Fibroblast of lung (primary cell): ENCODE measurements around the gene D2HGDH. TPM values are rescaled to one million over a fixed set of nuclear protein-coding genes. Genes with fewer than 3 reads are reported as not detected.

Experiments used
- DNase-seq, 2 donors: peaks; one replicate each; pipeline versions ENCODE4 v3.0.0 to v3.0.0-alpha.2; 2010; ENCODE audit warnings: low read depth in 2 of 2
- H2AFZ ChIP-seq: 2 replicates; pipeline ENCODE4 v1.5.1; 2012; ENCODE audit warnings: low read length, control low read depth, inconsistent platforms
- H3K27ac ChIP-seq: 2 replicates; pipeline ENCODE4 v1.5.1; 2011; ENCODE audit warnings: low read length, control low read depth; ENCODE audit not compliant: insufficient read depth
- H3K27me3 ChIP-seq: 2 replicates; pipeline ENCODE4 v1.5.1; 2011; ENCODE audit warnings: mild to moderate bottlenecking, low read length; ENCODE audit not compliant: control insufficient read depth, insufficient read depth
- H3K36me3 ChIP-seq: 2 replicates; pipeline ENCODE4 v1.5.1; 2011; ENCODE audit warnings: low read length; ENCODE audit not compliant: control insufficient read depth, insufficient read depth
- H3K4me1 ChIP-seq: 2 replicates; pipeline ENCODE4 v1.5.1; 2011; ENCODE audit warnings: low read length; ENCODE audit not compliant: control insufficient read depth, insufficient read depth; ENCODE audit errors: extremely low read depth
- H3K4me2 ChIP-seq: 2 replicates; pipeline ENCODE4 v1.5.1; 2011; ENCODE audit warnings: low read length, control low read depth; ENCODE audit not compliant: insufficient read depth; ENCODE audit errors: extremely low read depth
- H3K4me3 ChIP-seq, 4 experiments: fragments of 200-600 bp in 1 of 4; sonication (generic) in 1 of 4; replicated peaks in 1 of 4; 2 replicates each; pipeline ENCODE4 v1.5.1; 2011 to 2016; ENCODE audit warnings: low read length in 4 of 4, low read depth in 3 of 4, mild to moderate bottlenecking in 3 of 4, control low read depth in 2 of 4, inconsistent platforms in 1 of 4, mixed read lengths in 1 of 4; ENCODE audit not compliant: insufficient read depth in 1 of 4; ENCODE audit errors: control extremely low read depth in 1 of 4
- H3K79me2 ChIP-seq: 2 replicates; pipeline ENCODE4 v1.5.1; 2012; ENCODE audit warnings: mild to moderate bottlenecking, low read length, inconsistent platforms; ENCODE audit not compliant: control insufficient read depth, insufficient read depth
- H3K9ac ChIP-seq: 2 replicates; pipeline ENCODE4 v1.5.1; 2011; ENCODE audit warnings: mild to moderate bottlenecking, low read length, control low read depth; ENCODE audit not compliant: insufficient read depth
- H3K9me3 ChIP-seq: 2 replicates; pipeline ENCODE4 v1.5.1; 2012; ENCODE audit warnings: low read depth, low read length; ENCODE audit not compliant: control insufficient read depth, insufficient read depth
- H4K20me1 ChIP-seq: 2 replicates; pipeline ENCODE4 v1.5.1; 2011; ENCODE audit warnings: low read length; ENCODE audit not compliant: control insufficient read depth, insufficient read depth; ENCODE audit errors: extremely low read depth
- EZH2 ChIP-seq: IDR thresholded peaks from 2 replicates; pipeline ENCODE4 v1.5.1; 2012; ENCODE audit warnings: low read length, control low read depth, mild to moderate bottlenecking; ENCODE audit errors: missing control alignments
- polyA plus RNA-seq, 2 donors: library from polyadenylated mRNA; depleted of rRNA in 1 of 2; stranded (reverse) in 1 of 2; unstranded in 1 of 2; fragments of >200 nt; gene quantifications; 2 replicates each; pipeline ENCODE4 v1.2.1, GENCODE V29; 2011 to 2012; ENCODE audit warnings: missing spikeins in 1 of 2
- total RNA-seq: library from RNA; depleted of rRNA; stranded (reverse); fragments of >200 nt; gene quantifications from 2 replicates; pipeline ENCODE4 v1.2.1, GENCODE V29; 2014
- TF ChIP-seq, protein P1 (sequence below), 2 donors: IDR thresholded peaks in 1 of 2; conservative IDR thresholded peaks in 1 of 2; 1 replicate in 1 of 2; 2 replicates in 1 of 2; pipeline ENCODE4 v1.5.1; 2011 to 2012; ENCODE audit warnings: low read length in 2 of 2, control low read depth in 1 of 2, inconsistent platforms in 1 of 2, low read depth in 1 of 2, mild to moderate bottlenecking in 1 of 2

Gene D2HGDH
- total and polyA plus RNA-seq, 2 donors (not counting 1 experiment from before 2014, with no cell fraction given): 5.7 to 28.4 TPM

DNA sequence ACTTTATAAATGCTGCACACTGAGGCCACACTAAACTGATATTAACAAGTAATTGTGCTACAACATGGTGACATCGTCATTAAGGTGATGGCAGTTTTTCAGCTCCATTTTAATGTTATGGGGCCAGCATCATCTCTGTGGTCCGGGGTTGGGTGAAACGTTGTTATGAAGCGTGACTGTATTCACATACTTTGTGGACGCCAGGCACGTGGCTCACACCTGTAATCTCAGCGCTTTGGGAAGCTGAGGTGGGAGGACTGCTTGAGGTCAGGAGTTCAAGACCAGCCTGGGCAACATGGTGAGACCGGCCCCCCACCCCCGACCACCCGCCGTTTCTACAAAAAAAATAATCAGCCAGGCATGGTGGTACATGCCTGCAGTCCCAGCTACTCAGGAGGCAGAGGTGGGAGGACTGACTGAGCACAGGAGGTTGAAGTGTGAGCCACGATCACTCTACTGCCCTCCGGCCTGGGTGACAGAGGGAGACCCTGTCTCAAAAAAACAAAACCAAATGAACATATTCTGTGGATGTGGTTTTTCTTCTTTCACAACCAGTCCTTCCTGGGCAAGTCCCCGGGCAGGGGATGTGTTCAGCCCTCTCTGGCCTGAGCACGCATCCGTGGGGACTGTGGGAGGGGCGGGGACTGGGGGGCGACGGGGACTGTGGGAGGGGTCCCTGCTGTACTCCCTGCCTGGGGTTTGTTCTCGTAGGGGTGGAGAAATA is 29.3 kb downstream of the D2HGDH start:
- DNase-seq: no peak
- Histone ChIP-seq H3K9me3 (no peaks in the 10 kb centered on the region), H3K36me3 (peaks cover 5% of the 10 kb centered on the region), H3K27ac (no peak overlapping the region), H4K20me1 (no peaks in the 10 kb centered on the region), H3K4me2 (no peak overlapping the region), H3K4me1 (no peaks in the 10 kb centered on the region), H3K79me2 (no peaks in the 10 kb centered on the region), H3K9ac (no peak overlapping the region), H2AFZ (no peak overlapping the region), H3K27me3 (no peaks in the 10 kb centered on the region), H3K4me3 (no peak overlapping the region)
- TF ChIP-seq EZH2: no peak
- TF ChIP-seq, protein P1, sequence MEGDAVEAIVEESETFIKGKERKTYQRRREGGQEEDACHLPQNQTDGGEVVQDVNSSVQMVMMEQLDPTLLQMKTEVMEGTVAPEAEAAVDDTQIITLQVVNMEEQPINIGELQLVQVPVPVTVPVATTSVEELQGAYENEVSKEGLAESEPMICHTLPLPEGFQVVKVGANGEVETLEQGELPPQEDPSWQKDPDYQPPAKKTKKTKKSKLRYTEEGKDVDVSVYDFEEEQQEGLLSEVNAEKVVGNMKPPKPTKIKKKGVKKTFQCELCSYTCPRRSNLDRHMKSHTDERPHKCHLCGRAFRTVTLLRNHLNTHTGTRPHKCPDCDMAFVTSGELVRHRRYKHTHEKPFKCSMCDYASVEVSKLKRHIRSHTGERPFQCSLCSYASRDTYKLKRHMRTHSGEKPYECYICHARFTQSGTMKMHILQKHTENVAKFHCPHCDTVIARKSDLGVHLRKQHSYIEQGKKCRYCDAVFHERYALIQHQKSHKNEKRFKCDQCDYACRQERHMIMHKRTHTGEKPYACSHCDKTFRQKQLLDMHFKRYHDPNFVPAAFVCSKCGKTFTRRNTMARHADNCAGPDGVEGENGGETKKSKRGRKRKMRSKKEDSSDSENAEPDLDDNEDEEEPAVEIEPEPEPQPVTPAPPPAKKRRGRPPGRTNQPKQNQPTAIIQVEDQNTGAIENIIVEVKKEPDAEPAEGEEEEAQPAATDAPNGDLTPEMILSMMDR (conservative IDR thresholded peaks at IDR 0.05 in 1 of 2, IDR thresholded peaks at IDR 0.05 in 1 of 2; ENCODE audit: low read depth in 1 of 2, low read length in 2 of 2): no peak

GRCh38 chr2:241764275-241765241 is 30.1 kb downstream of the D2HGDH start:
- no peak for DNase-seq
- Histone ChIP-seq H3K4me1 (no peaks in the 10 kb centered on the region), H3K27me3 (no peaks in the 10 kb centered on the region), H3K9me3 (no peaks in the 10 kb centered on the region), H3K79me2 (no peaks in the 10 kb centered on the region), H2AFZ (no peak overlapping the region), H3K9ac (no peak overlapping the region), H3K36me3 (peaks cover 5% of the 10 kb centered on the region), H4K20me1 (no peaks in the 10 kb centered on the region), H3K4me3 (no peak overlapping the region), H3K27ac (no peak overlapping the region), H3K4me2 (no peak overlapping the region)
- no peak for TF ChIP-seq EZH2
- TF ChIP-seq, protein P1 (conservative IDR thresholded peaks at IDR 0.05 in 1 of 2, IDR thresholded peaks at IDR 0.05 in 1 of 2; ENCODE audit: low read depth in 1 of 2, low read length in 2 of 2): no peak
